ENCODE measurements around the gene SKIL.

- TF ChIP-seq REST (IDR thresholded peaks at IDR 0.05; ENCODE audit: insufficient replicate concordance, low read depth) (no peak), CTCF (IDR thresholded peaks at IDR 0.05; ENCODE audit: insufficient read depth, low read length) (no peak), GABPA (IDR thresholded peaks at IDR 0.05; ENCODE audit: low read depth) (no peak)
These were observed 80.3 kb downstream of the SKIL start for GRCh38 chr3:170437696-170438407.

Measured in HL-60 (cell line).